ENCODE data around the gene CDH11. TPM values are rescaled to one million over a fixed set of nuclear protein-coding genes. Genes with fewer than 3 reads are reported as not detected.

Gene CDH11
- total RNA-seq, 1 experiment from 2014 or later: 297 TPM

GRCh38 chr16:64919929-64920607 is 201.8 kb downstream of the CDH11 start:
- DNase-seq (ENCODE audit: low spot score): no peak
- intact Hi-C loops (cut with micrococcal nuclease; ENCODE audit: unreplicated experiment): no loop called here
- no TSS peak for BruUV-seq (replicated peaks)
- no peaks in the 10 kb centered on the region for H3K36me3 ChIP-seq (ENCODE audit: insufficient read depth, low read length, poor library complexity, severe bottlenecking)
- H3K4me1 ChIP-seq (ENCODE audit: insufficient read depth, low read length, poor library complexity, severe bottlenecking): no peaks in the 10 kb centered on the region
- no peaks in the 10 kb centered on the region for H3K27me3 ChIP-seq (replicated peaks; ENCODE audit: insufficient read depth, low read depth, low read length, poor library complexity)
- no peak overlapping the region for H3K4me3 ChIP-seq (ENCODE audit: low read depth, low read length, poor library complexity, severe bottlenecking)
- ChIA-PET POLR2A (ENCODE audit: low non-redundant PET) (no interaction called here), CTCF (no interaction called here)
- H3K9me3 ChIP-seq (ENCODE audit: low read depth, low read length, poor library complexity, severe bottlenecking): no peaks in the 10 kb centered on the region
- H3K27ac ChIP-seq (ENCODE audit: low read depth, low read length, poor library complexity, severe bottlenecking): no peak overlapping the region
- TF ChIP-seq EZH2 (IDR thresholded peaks at IDR 0.05; ENCODE audit: borderline replicate concordance, low read depth, low read length, poor library complexity, severe bottlenecking) (no peak), CTCF (conservative IDR thresholded peaks at IDR 0.05; ENCODE audit: low read depth, low read length) (no peak)

- Histone ChIP-seq H3K4me3 (ENCODE audit: low read depth, low read length, poor library complexity, severe bottlenecking) (no peak overlapping the region), H3K36me3 (ENCODE audit: insufficient read depth, low read length, poor library complexity, severe bottlenecking) (no peaks in the 10 kb centered on the region), H3K27me3 (replicated peaks; ENCODE audit: insufficient read depth, low read depth, low read length, poor library complexity) (no peaks in the 10 kb centered on the region), H3K4me1 (ENCODE audit: insufficient read depth, low read length, poor library complexity, severe bottlenecking) (no peaks in the 10 kb centered on the region), H3K27ac (ENCODE audit: low read depth, low read length, poor library complexity, severe bottlenecking) (no peak overlapping the region), H3K9me3 (ENCODE audit: low read depth, low read length, poor library complexity, severe bottlenecking) (no peaks in the 10 kb centered on the region)
- intact Hi-C loops (cut with micrococcal nuclease; ENCODE audit: unreplicated experiment): no loop called here
- ChIA-PET POLR2A (ENCODE audit: low non-redundant PET) (no interaction called here), CTCF (no interaction called here)
- TF ChIP-seq CTCF (conservative IDR thresholded peaks at IDR 0.05; ENCODE audit: low read depth, low read length) (no peak), EZH2 (IDR thresholded peaks at IDR 0.05; ENCODE audit: borderline replicate concordance, low read depth, low read length, poor library complexity, severe bottlenecking) (no peak)
- no peak for DNase-seq (ENCODE audit: low spot score)
- BruUV-seq (replicated peaks): no TSS peak
Measured at GRCh38 chr16:64919141-64919540, 202.7 kb downstream of the CDH11 start.

GRCh38 chr16:64916051-64916450 is 205.8 kb downstream of the CDH11 start:
- Histone ChIP-seq H3K4me3 (ENCODE audit: low read depth, low read length, poor library complexity, severe bottlenecking) (no peak overlapping the region), H3K36me3 (ENCODE audit: insufficient read depth, low read length, poor library complexity, severe bottlenecking) (no peaks in the 10 kb centered on the region), H3K4me1 (ENCODE audit: insufficient read depth, low read length, poor library complexity, severe bottlenecking) (no peaks in the 10 kb centered on the region), H3K27ac (ENCODE audit: low read depth, low read length, poor library complexity, severe bottlenecking) (no peak overlapping the region), H3K9me3 (ENCODE audit: low read depth, low read length, poor library complexity, severe bottlenecking) (no peaks in the 10 kb centered on the region), H3K27me3 (replicated peaks; ENCODE audit: insufficient read depth, low read depth, low read length, poor library complexity) (no peaks in the 10 kb centered on the region)
- TF ChIP-seq CTCF (conservative IDR thresholded peaks at IDR 0.05; ENCODE audit: low read depth, low read length) (no peak), EZH2 (IDR thresholded peaks at IDR 0.05; ENCODE audit: borderline replicate concordance, low read depth, low read length, poor library complexity, severe bottlenecking) (no peak)
- DNase-seq (ENCODE audit: low spot score): no peak
- no TSS peak for BruUV-seq (replicated peaks)
- intact Hi-C loops (cut with micrococcal nuclease; ENCODE audit: unreplicated experiment): no loop called here
- CTCF ChIA-PET: no interaction called here
- POLR2A ChIA-PET (ENCODE audit: low non-redundant PET): no interaction called here
